Stimulated activated naive CD8-positive, alpha-beta T cell treated with anti-CD3 and anti-CD28 coated beads, Interleukin-15, amount 100 ng/mL, for 72 hours (primary cell): ENCODE results near the gene ZNF804B.
A peak's percentile ranks its signal among the peaks of the same experiment; 100 is the strongest.

Source experiments
- ATAC-seq: fragments of 150-1000 bp; cut with Tn5 transposase; 2 replicates; pipeline ENCODE4 v1.10.0; 2021; ENCODE audit warnings: mild to moderate bottlenecking, moderate library complexity
- DNase-seq, 2 donors: peaks; one replicate each; pipeline ENCODE4 v3.0.0; 2021 to 2022
- H3K27ac Mint-ChIP-seq, 2 donors: one replicate each; pipeline ENCODE4 v1.8.0; 2022; ENCODE audit warnings: mild to moderate bottlenecking in 2 of 2, mixed read lengths in 2 of 2, moderate library complexity in 2 of 2
- H3K27me3 Mint-ChIP-seq: one replicate; pipeline ENCODE4 v1.8.0; 2022; ENCODE audit warnings: mixed read lengths
- H3K4me1 Mint-ChIP-seq: one replicate; pipeline ENCODE4 v1.8.0; 2022; ENCODE audit warnings: mild to moderate bottlenecking, mixed read lengths
- H3K4me3 Mint-ChIP-seq, 2 donors: one replicate each; pipeline ENCODE4 v1.8.0; 2022; ENCODE audit warnings: mild to moderate bottlenecking in 2 of 2, mixed read lengths in 2 of 2, moderate library complexity in 1 of 2
- H3K9me3 Mint-ChIP-seq, 2 donors: one replicate each; pipeline ENCODE4 v1.8.0; 2022; ENCODE audit warnings: mixed read lengths in 2 of 2

The ZNF804B gene

DNA sequence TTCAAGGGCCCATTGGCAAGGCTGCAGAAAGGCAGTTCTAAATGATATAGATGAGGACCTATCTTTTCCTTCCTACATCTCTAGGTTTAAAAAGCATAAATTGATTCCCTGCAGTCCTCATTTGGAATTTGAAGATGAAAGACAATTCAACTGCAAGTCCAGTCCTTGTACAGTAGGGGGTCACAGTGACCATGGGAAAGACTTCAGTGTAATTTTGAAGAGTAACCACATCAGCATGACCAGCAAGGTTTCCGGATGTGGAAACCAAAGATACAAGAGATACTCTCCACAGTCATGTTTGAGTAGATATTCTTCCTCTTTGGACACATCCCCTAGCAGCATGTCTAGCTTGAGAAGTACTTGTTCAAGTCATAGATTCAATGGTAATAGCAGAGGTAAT, 575.3 kb downstream of the ZNF804B start:
- ATAC-seq (no peak), DNase-seq (no peak)
- H3K4me1 Mint-ChIP-seq, result no peaks in the 10 kb centered on the region
- no peaks in the 10 kb centered on the region for H3K9me3 Mint-ChIP-seq
- no peaks in the 10 kb centered on the region for H3K27me3 Mint-ChIP-seq
- H3K4me3 Mint-ChIP-seq, result no peak overlapping the region
- H3K27ac Mint-ChIP-seq, result no peak overlapping the region

DNA sequence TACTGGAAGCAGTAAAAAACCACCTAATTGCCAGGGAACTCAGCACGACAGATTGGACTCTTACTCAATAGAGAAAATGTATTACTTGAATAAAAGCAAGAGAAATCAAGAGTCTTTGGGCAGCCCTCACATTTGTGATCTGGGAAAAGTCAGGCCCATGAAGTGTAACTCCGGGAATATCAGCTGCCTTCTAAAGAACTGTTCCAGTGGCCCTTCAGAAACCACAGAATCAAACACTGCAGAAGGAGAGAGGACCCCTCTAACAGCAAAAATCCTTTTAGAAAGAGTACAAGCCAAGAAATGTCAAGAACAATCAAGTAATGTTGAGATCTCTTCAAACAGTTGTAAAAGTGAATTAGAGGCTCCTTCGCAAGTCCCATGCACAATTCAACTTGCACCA, 576.0 kb downstream of the ZNF804B start:
- Mint-ChIP-seq H3K27me3 (no peaks in the 10 kb centered on the region), H3K4me1 (no peaks in the 10 kb centered on the region), H3K4me3 (no peak overlapping the region), H3K27ac (no peak overlapping the region), H3K9me3 (no peaks in the 10 kb centered on the region)
- ATAC-seq (no peak), DNase-seq (no peak)

DNA sequence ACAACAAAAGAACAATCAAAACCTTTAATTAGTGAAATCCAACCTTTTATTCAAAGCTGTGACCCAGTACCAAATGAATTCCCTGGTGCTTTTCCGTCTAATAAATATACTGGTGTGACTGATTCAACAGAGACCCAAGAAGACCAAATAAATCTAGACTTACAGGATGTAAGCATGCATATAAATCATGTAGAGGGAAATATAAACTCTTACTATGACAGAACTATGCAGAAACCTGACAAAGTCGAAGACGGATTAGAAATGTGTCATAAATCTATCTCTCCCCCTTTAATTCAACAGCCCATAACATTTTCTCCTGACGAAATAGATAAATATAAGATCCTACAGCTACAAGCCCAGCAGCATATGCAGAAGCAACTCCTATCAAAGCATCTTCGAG, 576.6 kb downstream of the ZNF804B start:
- Mint-ChIP-seq H3K27ac (no peak overlapping the region), H3K9me3 (no peaks in the 10 kb centered on the region), H3K4me1 (no peaks in the 10 kb centered on the region), H3K4me3 (no peak overlapping the region), H3K27me3 (no peaks in the 10 kb centered on the region)
- ATAC-seq (no peak), DNase-seq (no peak)

DNA sequence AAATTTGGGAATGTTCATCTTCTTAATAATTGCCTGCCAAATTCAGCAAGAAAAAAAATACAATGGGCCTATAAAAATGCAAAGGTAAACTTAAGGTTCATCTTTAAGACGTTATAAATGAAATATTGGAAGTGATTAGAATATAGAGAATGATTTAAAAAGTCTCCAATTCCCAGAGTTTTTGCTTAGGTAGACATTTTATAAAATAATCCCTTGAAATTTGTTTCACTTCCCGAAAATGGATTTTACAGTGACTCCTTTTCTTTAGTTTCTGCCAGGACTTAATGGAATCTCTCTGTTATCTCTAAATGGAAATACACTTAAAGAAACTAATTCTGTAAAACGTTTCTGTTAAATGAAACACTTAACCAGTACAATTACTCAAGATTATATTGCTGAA, 580.2 kb downstream of the ZNF804B start:
- no peak for ATAC-seq
- Mint-ChIP-seq H3K9me3 (no peaks in the 10 kb centered on the region), H3K4me1 (no peaks in the 10 kb centered on the region), H3K4me3 (no peak overlapping the region), H3K27ac (no peak overlapping the region), H3K27me3 (no peaks in the 10 kb centered on the region)
- no peak for DNase-seq

DNA sequence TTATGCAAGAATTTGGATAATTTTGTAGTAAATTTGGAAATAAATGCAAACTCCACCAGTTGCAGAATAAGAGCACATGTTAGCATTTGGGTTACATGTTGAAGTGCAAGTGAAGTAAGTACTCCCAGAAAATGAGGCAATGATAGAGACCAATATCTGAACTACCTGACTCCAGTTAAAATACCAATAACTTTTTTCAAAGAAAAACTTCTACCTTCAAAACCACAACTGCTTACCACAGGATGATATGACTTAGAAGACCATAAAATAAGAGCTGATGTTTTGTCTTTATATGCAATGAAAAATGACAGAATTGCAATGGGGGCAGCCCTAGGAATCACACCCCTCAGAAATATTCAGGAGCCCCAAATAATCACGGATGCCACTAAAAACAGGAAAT, 597.6 kb downstream of the ZNF804B start:
- no peak for DNase-seq
- Mint-ChIP-seq H3K9me3 (peaks cover 0 to 4% of the 10 kb centered on the region in 2 donors), H3K27me3 (no peaks in the 10 kb centered on the region), H3K4me1 (peaks cover 10% of the 10 kb centered on the region), H3K4me3 (no peak overlapping the region), H3K27ac (peak overlapping the region in 1 of 2 donors; percentile 43)
- peak; percentile 45 for ATAC-seq

DNA sequence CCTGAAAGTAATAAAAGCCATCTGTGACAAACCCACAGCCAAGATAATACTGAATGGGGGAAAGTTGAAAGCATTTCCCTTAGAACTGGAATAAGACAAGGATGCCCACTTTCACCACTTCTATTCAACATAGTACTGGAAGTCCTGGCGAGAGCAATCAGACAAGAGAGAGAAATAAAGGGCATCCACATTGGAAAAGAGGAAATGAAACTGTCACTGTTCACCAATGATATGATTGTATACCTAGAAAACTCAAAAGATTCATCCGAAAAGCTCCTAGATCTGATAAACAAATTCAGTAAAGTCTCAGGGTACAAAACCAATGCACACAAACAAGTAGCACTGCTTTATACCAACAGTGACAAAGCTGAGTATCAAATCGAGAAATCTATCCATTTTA, 617.7 kb downstream of the ZNF804B start:
- ATAC-seq, result no peak

DNA sequence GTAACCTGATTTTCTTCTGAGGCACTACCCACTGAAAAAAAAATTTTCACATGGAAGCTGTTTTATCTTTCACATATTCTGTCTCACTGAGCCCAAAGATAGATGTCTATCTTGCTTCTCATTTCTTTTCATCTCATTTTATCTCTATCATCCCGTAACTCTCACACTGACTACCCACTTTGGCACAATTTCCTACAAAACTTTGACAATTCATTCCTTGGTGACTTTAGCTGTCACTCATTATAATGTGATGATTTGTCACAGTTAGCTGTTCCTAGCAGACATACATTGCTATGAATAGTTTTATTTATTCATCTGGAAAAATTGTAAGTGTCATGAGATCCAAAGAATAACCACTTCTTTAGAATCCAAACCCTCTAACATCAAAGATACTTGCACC, 625.9 kb downstream of the ZNF804B start:
- no peak overlapping the region for H3K4me3 Mint-ChIP-seq
- DNase-seq, result no peak

More for the DNA sequence above, 617.7 kb downstream of the ZNF804B start:
- peaks cover 0 to 9% of the 10 kb centered on the region in 2 donors for H3K9me3 Mint-ChIP-seq
- no peak overlapping the region for H3K4me3 Mint-ChIP-seq
- no peaks in the 10 kb centered on the region for H3K4me1 Mint-ChIP-seq
- H3K27me3 Mint-ChIP-seq, result no peaks in the 10 kb centered on the region
- H3K27ac Mint-ChIP-seq, result no peak overlapping the region
- no peak for DNase-seq

More for the DNA sequence above, 625.9 kb downstream of the ZNF804B start:
- H3K27me3 Mint-ChIP-seq, result no peaks in the 10 kb centered on the region
- no peak for ATAC-seq
- H3K9me3 Mint-ChIP-seq, result peaks cover 14 to 17% of the 10 kb centered on the region in 2 donors
- H3K27ac Mint-ChIP-seq, result no peak overlapping the region
- H3K4me1 Mint-ChIP-seq, result no peaks in the 10 kb centered on the region
